ENCODE results near the gene FRAT2. TPM values are rescaled to one million over a fixed set of nuclear protein-coding genes. Genes with fewer than 3 reads are reported as not detected.
A peak's percentile ranks its signal among the peaks of the same experiment; 100 is the strongest.
"Not testable (repeated sequence)": the region's sequence is repeated elsewhere in the genome, so short reads cannot be mapped to it uniquely, and the experiment has no call there.

Gene FRAT2
- total RNA-seq, 1 donor from 2014 or later, result 27.5 TPM

GRCh38 chr10:97292097-97292861 is 42.2 kb downstream of the FRAT2 start, which contains the start of gene ARHGAP19:
Gene ARHGAP19 (minus strand): TSS chr10:97292637. CDS start chr10:97292627, 10 bp downstream.
- ATAC-seq, result peak; percentile 99
- no peaks in the 10 kb centered on the region for H3K9me3 ChIP-seq
- H3K4me1 ChIP-seq, result peaks cover 10% of the 10 kb centered on the region
- peak; percentile 28 for TF ChIP-seq CTCF (IDR thresholded peaks at IDR 0.05)
- intact Hi-C loops (cut with DNase I), result no loop called here
- H3K4me3 ChIP-seq, result peak within 1 kb of the TSS; percentile 90
- peak; percentile 96 for DNase-seq
- H3K27ac ChIP-seq, result peak within 1 kb of the TSS; percentile 94
- H3K27me3 ChIP-seq (ENCODE audit: low read depth), result no peaks in the 10 kb centered on the region
- H3K36me3 ChIP-seq, result peaks cover 7% of the 10 kb centered on the region

GRCh38 chr10:97291357-97292096 is 43.0 kb downstream of the FRAT2 start:
- Histone ChIP-seq H3K27ac (peak overlapping the region; percentile 94), H3K9me3 (no peaks in the 10 kb centered on the region), H3K4me1 (peaks cover 10% of the 10 kb centered on the region), H3K36me3 (peaks cover 11% of the 10 kb centered on the region), H3K4me3 (peak overlapping the region; percentile 90), H3K27me3 (ENCODE audit: low read depth) (no peaks in the 10 kb centered on the region)
- ATAC-seq, result peak; percentile 4 to 6
- TF ChIP-seq CTCF (IDR thresholded peaks at IDR 0.05), result no peak
- intact Hi-C loops (cut with DNase I), result no loop called here
- DNase-seq, result no peak

- H3K9me3 ChIP-seq; H3K4me1 ChIP-seq; H3K4me3 ChIP-seq; H3K27me3 ChIP-seq (ENCODE audit: low read depth); ATAC-seq; DNase-seq; intact Hi-C loops (cut with DNase I); H3K27ac ChIP-seq: not testable (repeated sequence)
- peaks cover 11% of the 10 kb centered on the region for H3K36me3 ChIP-seq
Observed at GRCh38 chr10:97290576-97291356, 43.8 kb downstream of the FRAT2 start.

- H3K9me3 ChIP-seq; ATAC-seq; H3K4me3 ChIP-seq; H3K27ac ChIP-seq; H3K27me3 ChIP-seq (ENCODE audit: low read depth); DNase-seq; intact Hi-C loops (cut with DNase I); H3K4me1 ChIP-seq: not testable (repeated sequence)
- H3K36me3 ChIP-seq, result peaks cover 11% of the 10 kb centered on the region
Observed at GRCh38 chr10:97290076-97290475, 44.5 kb downstream of the FRAT2 start.

Other genes with a start within 250 kb of the FRAT2 start
- 0.41 TPM for gene SLIT1, start 148.8 kb downstream of the FRAT2 start, total RNA-seq
- gene ARHGAP19, start 42.1 kb downstream of the FRAT2 start, total RNA-seq, result 15.4 TPM
- 15.1 TPM for gene FRAT1, start 15.5 kb downstream of the FRAT2 start, total RNA-seq
- 24.0 TPM for gene RRP12, start 66.6 kb upstream of the FRAT2 start, total RNA-seq
- gene PGAM1, start 91.5 kb upstream of the FRAT2 start, total RNA-seq, result 133 TPM
- gene EXOSC1, start 111.3 kb upstream of the FRAT2 start, total RNA-seq, result 31.0 TPM
- gene ZDHHC16, start 111.4 kb upstream of the FRAT2 start, total RNA-seq, result 56.5 TPM
- gene MMS19, start 163.7 kb upstream of the FRAT2 start, total RNA-seq, result 65.5 TPM
- gene UBTD1, start 164.2 kb upstream of the FRAT2 start, total RNA-seq, result 37.7 TPM
- 0.35 TPM for gene ANKRD2, start 238.1 kb upstream of the FRAT2 start, total RNA-seq
- 1.1 TPM for gene HOGA1, start 249.7 kb upstream of the FRAT2 start, total RNA-seq